ENCODE data around the gene SUSD1. TPM values are rescaled to one million over a fixed set of nuclear protein-coding genes. Genes with fewer than 3 reads are reported as not detected.

SUSD1 gene
- total RNA-seq (2014; rRNA removed) (7.4 and 9.3 TPM in 2 replicates), Bru-seq, nascent RNA (percentile 47 among the genes with signal in this experiment), BruChase-seq, experiment 1, labeled RNA remaining after a 6-hour chase (percentile 54 among the genes with signal in this experiment), BruChase-seq, experiment 2, labeled RNA remaining after a 2-hour chase (percentile 52 among the genes with signal in this experiment)
- long read RNA-seq, partial matches to known transcripts, result 1 of 10 reads
- long read RNA-seq, other reads (novel, unspliced or antisense), result 5 of 10 reads

GRCh38 chr9:112174965-112175795 lies at the start of gene SUSD1:
Gene SUSD1 (minus strand): TSS chr9:112175297. CDS start chr9:112175235, 62 bp downstream.
- no peak for DNase-seq
- TF ChIP-seq EZH2 (IDR thresholded peaks at IDR 0.05; ENCODE audit: low read length, unreplicated experiment) (no peak), EZH2phosphoT487 (IDR thresholded peaks at IDR 0.05; ENCODE audit: borderline replicate concordance, low read length) (no peak), CTCF (conservative IDR thresholded peaks at IDR 0.05; ENCODE audit: low read depth, low read length) (no peak)
- Histone ChIP-seq H3K4me1 (ENCODE audit: insufficient read depth, low read length) (peaks cover 16% of the 10 kb centered on the region), H3F3A (ENCODE audit: low read length, unreplicated experiment) (no peaks in the 10 kb centered on the region), H3K4me3 (ENCODE audit: low read length) (peak within 1 kb of the TSS; percentile 57), H3K27me3 (ENCODE audit: low read length) (no peaks in the 10 kb centered on the region), H3K36me3 (ENCODE audit: low read depth, low read length) (no peaks in the 10 kb centered on the region), H3K27ac (ENCODE audit: low read length) (peak within 1 kb of the TSS; percentile 90), H3K79me2 (ENCODE audit: low read length) (0 out of 2 replicates have a peak, but pooled peaks cover 4% of the 10 kb centered on the region), H4K20me1 (ENCODE audit: low read length) (no peaks in the 10 kb centered on the region), H3K9me2 (replicated peaks; ENCODE audit: low read length) (no peaks in the 10 kb centered on the region), H3K9me3 (ENCODE audit: low read length) (no peaks in the 10 kb centered on the region), H3K9ac (ENCODE audit: low read length) (peak within 1 kb of the TSS; percentile 82), H3K4me2 (ENCODE audit: low read length) (peak within 1 kb of the TSS; percentile 86), H2AFZ (ENCODE audit: low read length) (peak within 1 kb of the TSS; percentile 91)
- ChIA-PET POLR2A (ENCODE audit: unreplicated experiment) (interaction anchor here (0.7 kb wide), 1 partner anchor 46 kb away, joined by 4 read pairs; no protein-coding TSS in a partner anchor), CTCF (interaction anchor here (0.6 kb wide), 1 partner anchor 158 kb away, joined by 5 read pairs; the partner anchor contains the start of gene PTBP3)
- peak; percentile 62 for ATAC-seq
- intact Hi-C loops (cut with micrococcal nuclease), result no loop called here
- BruUV-seq (replicated peaks), result no TSS peak

GRCh38 chr9:112224401-112225289 lies 49.5 kb upstream of the SUSD1 start:
- Histone ChIP-seq H3K9ac (ENCODE audit: low read length) (no peak overlapping the region), H3K27ac (ENCODE audit: low read length) (peak overlapping the region; percentile 64), H3K9me2 (replicated peaks; ENCODE audit: low read length) (no peaks in the 10 kb centered on the region), H3K4me3 (ENCODE audit: low read length) (no peak overlapping the region), H3K4me1 (ENCODE audit: insufficient read depth, low read length) (peaks cover 16% of the 10 kb centered on the region), H3K4me2 (ENCODE audit: low read length) (peak overlapping the region; percentile 7; the same call in 1 of the 2 replicates), H3F3A (ENCODE audit: low read length, unreplicated experiment) (no peaks in the 10 kb centered on the region), H3K36me3 (ENCODE audit: low read depth, low read length) (peaks cover 25% of the 10 kb centered on the region), H3K27me3 (ENCODE audit: low read length) (no peaks in the 10 kb centered on the region), H3K9me3 (ENCODE audit: low read length) (no peaks in the 10 kb centered on the region), H2AFZ (ENCODE audit: low read length) (no peak overlapping the region), H4K20me1 (ENCODE audit: low read length) (no peaks in the 10 kb centered on the region), H3K79me2 (ENCODE audit: low read length) (no peaks in the 10 kb centered on the region)
- peak; percentile 53 for DNase-seq
- TF ChIP-seq EZH2 (IDR thresholded peaks at IDR 0.05; ENCODE audit: low read length, unreplicated experiment) (no peak), EZH2phosphoT487 (IDR thresholded peaks at IDR 0.05; ENCODE audit: borderline replicate concordance, low read length) (no peak), CTCF (conservative IDR thresholded peaks at IDR 0.05; ENCODE audit: low read depth, low read length) (no peak)
- POLR2A ChIA-PET (ENCODE audit: unreplicated experiment), result no interaction called here
- BruUV-seq (replicated peaks), result no TSS peak
- intact Hi-C loops (cut with micrococcal nuclease), result no loop called here
- CTCF ChIA-PET, result no interaction called here
- ATAC-seq, result peak; percentile 70

Data from PC-3 (cell line).